Mesothelial cell of epicardium (in vitro differentiated cells): ENCODE measurements around the gene ARHGAP22. TPM values are rescaled to one million over a fixed set of nuclear protein-coding genes. Genes with fewer than 3 reads are reported as not detected.

Experiments used
- DNase-seq, 2 experiments: peaks; one replicate each; pipeline ENCODE4 v3.0.0; 2021; ENCODE audit warnings: low spot score in 2 of 2; ENCODE audit not compliant: unreplicated experiment in 2 of 2
- H3K27ac Mint-ChIP-seq: 2 replicates; pipeline ENCODE4 v1.8.0; 2021; ENCODE audit warnings: mixed read lengths
- H3K27me3 Mint-ChIP-seq: 2 replicates; pipeline ENCODE4 v1.8.0; 2021; ENCODE audit warnings: low read depth, mixed read lengths
- H3K36me3 Mint-ChIP-seq: 2 replicates; pipeline ENCODE4 v1.8.0; 2021; ENCODE audit warnings: mixed read lengths
- H3K4me1 Mint-ChIP-seq: 2 replicates; pipeline ENCODE4 v1.8.0; 2021; ENCODE audit warnings: mixed read lengths
- H3K4me3 Mint-ChIP-seq: 2 replicates; pipeline ENCODE4 v1.8.0; 2021; ENCODE audit warnings: mild to moderate bottlenecking, moderate library complexity, mixed read lengths
- H3K9me3 Mint-ChIP-seq: 2 replicates; pipeline ENCODE4 v1.8.0; 2021; ENCODE audit warnings: mixed read lengths
- total RNA-seq: library from RNA; stranded (reverse); gene quantifications from 3 replicates; pipeline ENCODE4 v1.2.1, GENCODE V29; 2021
- TF ChIP-seq, protein P1 (sequence below): fragments of 200-600 bp; sonication (generic); IDR thresholded peaks from one replicate; pipeline ENCODE4 v1.5.0; 2021; ENCODE audit warnings: antibody characterized with exemption; ENCODE audit not compliant: unreplicated experiment

The ARHGAP22 gene
- total RNA-seq, 1 donor from 2014 or later: 2.9 TPM

DNA sequence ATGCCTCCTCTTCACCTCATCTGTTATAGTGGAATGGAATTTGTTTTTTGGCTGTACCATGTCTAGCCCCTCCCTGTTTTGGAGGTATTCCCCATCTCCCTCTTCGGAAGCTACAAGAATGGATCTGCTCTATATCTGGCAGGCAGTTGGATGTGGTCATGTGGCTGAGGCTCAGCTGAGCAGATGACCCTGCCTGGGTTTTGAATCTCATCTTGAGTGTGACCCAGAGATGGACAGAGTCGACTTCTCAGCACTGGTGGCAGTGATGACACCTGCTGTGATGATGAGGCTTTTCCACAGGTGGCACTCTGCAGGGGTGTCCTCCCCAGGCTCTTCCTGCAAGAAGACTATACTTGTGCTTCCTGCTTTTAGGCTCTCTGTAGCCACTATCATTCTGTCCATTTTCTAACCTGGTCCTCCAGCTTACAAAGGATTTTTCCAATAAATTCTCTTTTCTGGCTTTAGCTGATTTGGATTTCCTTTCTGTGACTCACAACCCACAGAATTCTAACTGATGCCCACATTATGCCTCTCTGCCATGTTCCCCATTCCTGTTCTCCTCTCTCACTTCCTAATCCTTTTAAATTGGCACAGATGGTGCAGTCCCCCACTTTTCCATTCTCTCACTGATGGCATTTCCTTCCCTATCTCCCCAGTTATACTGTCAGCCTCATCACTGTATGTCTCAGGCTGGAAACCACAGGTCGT, 7.5 kb upstream of the ARHGAP22 start:
- H3K4me1 Mint-ChIP-seq: no peaks in the 10 kb centered on the region
- no peak for DNase-seq
- no peak overlapping the region for H3K27ac Mint-ChIP-seq
- H3K27me3 Mint-ChIP-seq: peaks cover 48% of the 10 kb centered on the region
- no peak overlapping the region for H3K4me3 Mint-ChIP-seq
- peaks cover 17% of the 10 kb centered on the region for H3K9me3 Mint-ChIP-seq
- H3K36me3 Mint-ChIP-seq: no peaks in the 10 kb centered on the region
- TF ChIP-seq, protein P1, sequence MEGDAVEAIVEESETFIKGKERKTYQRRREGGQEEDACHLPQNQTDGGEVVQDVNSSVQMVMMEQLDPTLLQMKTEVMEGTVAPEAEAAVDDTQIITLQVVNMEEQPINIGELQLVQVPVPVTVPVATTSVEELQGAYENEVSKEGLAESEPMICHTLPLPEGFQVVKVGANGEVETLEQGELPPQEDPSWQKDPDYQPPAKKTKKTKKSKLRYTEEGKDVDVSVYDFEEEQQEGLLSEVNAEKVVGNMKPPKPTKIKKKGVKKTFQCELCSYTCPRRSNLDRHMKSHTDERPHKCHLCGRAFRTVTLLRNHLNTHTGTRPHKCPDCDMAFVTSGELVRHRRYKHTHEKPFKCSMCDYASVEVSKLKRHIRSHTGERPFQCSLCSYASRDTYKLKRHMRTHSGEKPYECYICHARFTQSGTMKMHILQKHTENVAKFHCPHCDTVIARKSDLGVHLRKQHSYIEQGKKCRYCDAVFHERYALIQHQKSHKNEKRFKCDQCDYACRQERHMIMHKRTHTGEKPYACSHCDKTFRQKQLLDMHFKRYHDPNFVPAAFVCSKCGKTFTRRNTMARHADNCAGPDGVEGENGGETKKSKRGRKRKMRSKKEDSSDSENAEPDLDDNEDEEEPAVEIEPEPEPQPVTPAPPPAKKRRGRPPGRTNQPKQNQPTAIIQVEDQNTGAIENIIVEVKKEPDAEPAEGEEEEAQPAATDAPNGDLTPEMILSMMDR: no peak

DNA sequence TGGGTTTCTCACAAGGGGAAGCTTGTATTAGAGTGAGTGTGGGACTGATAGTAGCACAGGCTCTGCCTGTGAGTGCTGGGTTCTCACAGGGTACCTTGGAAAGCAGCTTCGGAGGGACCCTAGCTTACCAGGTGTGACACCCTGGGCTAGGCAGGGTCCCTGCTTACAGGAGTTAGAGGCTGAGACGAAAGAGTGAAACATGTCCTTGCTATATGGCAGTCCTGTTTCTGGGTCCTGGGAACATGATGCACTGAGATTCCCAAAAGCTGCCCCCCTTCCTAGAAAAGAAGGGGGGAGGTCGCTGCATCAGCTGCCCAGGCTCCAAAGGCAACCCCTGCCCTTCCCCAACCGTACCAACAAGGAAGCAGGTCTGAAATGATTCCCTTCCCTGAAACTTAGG, 6.3 kb upstream of the ARHGAP22 start:
- H3K9me3 Mint-ChIP-seq: peaks cover 13% of the 10 kb centered on the region
- H3K27ac Mint-ChIP-seq: no peak overlapping the region
- no peaks in the 10 kb centered on the region for H3K36me3 Mint-ChIP-seq
- H3K4me1 Mint-ChIP-seq: no peaks in the 10 kb centered on the region
- no peak for DNase-seq
- TF ChIP-seq, protein P1: no peak
- H3K4me3 Mint-ChIP-seq: no peak overlapping the region
- H3K27me3 Mint-ChIP-seq: peaks cover 57% of the 10 kb centered on the region

DNA sequence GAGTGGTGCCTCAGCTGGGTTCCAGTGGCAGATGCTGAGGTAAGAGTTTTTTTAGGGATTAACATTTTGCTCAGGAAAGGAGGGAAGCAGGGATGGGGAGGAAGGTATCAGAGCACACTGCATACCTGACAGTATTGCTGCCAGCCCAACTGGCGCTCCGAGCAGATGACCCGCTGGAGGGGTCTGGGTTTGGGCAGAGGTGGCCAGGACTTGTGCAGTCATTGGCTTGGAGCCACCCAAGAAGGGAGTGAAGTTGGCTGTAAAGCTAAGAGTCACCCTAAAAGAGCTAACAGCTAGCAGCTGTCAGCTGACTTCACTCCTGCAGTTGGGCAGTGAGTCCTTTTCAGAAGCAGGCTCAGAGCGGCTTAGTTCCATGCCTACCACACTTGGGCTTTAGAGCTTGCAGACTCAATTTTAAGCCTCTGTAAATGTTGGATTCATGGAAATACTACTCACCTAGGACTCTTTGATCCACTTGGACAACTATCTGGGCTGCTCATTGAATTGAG, 5.8 kb upstream of the ARHGAP22 start:
- DNase-seq: no peak
- Mint-ChIP-seq H3K27ac (no peak overlapping the region), H3K4me1 (no peaks in the 10 kb centered on the region), H3K36me3 (no peaks in the 10 kb centered on the region), H3K9me3 (peaks cover 9% of the 10 kb centered on the region), H3K4me3 (no peak overlapping the region), H3K27me3 (peaks cover 62% of the 10 kb centered on the region)
- TF ChIP-seq, protein P1: no peak

DNA sequence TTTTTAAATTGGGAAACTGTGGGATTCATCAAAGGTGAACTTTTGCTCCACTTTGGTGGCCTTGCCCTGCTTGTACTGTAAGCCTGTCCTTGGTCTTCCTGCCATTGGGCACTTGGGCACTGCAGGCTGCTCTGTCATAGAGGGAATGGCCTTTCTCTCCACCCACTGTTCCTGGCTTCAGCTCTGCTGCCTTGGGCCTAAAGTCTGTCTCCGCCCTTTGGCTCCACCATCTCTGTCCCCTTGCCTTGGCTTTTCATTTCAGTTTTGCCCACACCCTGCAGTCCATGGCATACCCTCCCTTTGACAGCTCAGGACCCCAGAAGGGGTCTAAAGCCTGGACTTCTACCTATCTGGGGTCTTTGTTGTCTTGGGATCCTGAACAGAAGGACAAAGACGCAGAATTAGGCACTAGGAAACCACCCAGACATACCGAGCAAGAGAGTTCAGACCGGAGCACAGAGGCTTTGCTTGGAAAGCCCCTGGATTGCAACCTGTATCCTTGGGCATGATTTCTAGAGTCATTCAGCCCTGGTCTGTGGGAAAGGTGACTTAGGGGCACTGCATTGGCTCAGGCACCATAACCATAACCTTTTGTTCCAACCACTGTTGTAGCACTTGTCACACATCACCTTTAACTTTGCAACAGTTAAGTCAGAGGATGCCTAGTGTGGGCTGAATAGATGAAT, 5.2 kb upstream of the ARHGAP22 start:
- no peak overlapping the region for H3K27ac Mint-ChIP-seq
- no peak for DNase-seq
- peaks cover 2% of the 10 kb centered on the region for H3K4me1 Mint-ChIP-seq
- H3K27me3 Mint-ChIP-seq: peaks cover 68% of the 10 kb centered on the region
- no peak overlapping the region for H3K4me3 Mint-ChIP-seq
- H3K36me3 Mint-ChIP-seq: no peaks in the 10 kb centered on the region
- peaks cover 7% of the 10 kb centered on the region for H3K9me3 Mint-ChIP-seq
- TF ChIP-seq, protein P1: no peak

DNA sequence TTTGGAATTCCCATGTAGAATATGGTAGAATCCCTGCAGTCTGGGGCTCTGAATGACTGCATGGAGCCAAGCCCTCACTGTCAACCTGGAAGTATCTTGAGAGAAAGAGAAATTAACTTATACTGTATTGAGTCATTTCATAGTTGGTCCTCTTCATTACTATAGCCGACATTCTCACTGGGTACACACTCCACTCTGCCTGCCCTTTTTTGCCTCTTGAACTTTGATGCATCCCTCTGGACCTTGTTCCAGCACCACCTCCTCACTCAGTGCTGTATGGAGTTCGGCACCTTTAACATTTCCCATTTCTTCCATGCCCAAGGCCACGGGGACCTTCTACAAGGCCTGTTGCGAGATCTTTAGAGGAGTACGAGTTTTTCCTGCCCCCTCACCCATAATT, 4.6 kb upstream of the ARHGAP22 start:
- no peak for DNase-seq
- H3K4me1 Mint-ChIP-seq: peaks cover 2% of the 10 kb centered on the region
- peaks cover 4% of the 10 kb centered on the region for H3K9me3 Mint-ChIP-seq
- TF ChIP-seq, protein P1: no peak
- H3K36me3 Mint-ChIP-seq: no peaks in the 10 kb centered on the region
- H3K4me3 Mint-ChIP-seq: no peak overlapping the region
- no peak overlapping the region for H3K27ac Mint-ChIP-seq
- peaks cover 73% of the 10 kb centered on the region for H3K27me3 Mint-ChIP-seq
